ENCODE measurements around the gene COMMD1.

GRCh38 chr2:61857224-61857623 is 48.2 kb upstream of the COMMD1 start:
- no peak for TF ChIP-seq CTCF (optimal IDR thresholded peaks at IDR 0.05 in 1 of 3, IDR thresholded peaks at IDR 0.05 in 1 of 3, conservative IDR thresholded peaks at IDR 0.05 in 1 of 3; ENCODE audit: extremely low read depth in 1 of 3, insufficient read depth in 2 of 3, low read length in 3 of 3)
- TF ChIP-seq EZH2 (IDR thresholded peaks at IDR 0.05; ENCODE audit: low read length): no peak
